ENCODE data around the gene DNAH10. TPM values are rescaled to one million over a fixed set of nuclear protein-coding genes. Genes with fewer than 3 reads are reported as not detected.

DNAH10 gene
- total and polyA plus RNA-seq, 2 of the 13 experiments (the other 11 are each of a cell fraction or from before 2014, with no cell fraction given), result 0.01 to 0.02 TPM

DNA sequence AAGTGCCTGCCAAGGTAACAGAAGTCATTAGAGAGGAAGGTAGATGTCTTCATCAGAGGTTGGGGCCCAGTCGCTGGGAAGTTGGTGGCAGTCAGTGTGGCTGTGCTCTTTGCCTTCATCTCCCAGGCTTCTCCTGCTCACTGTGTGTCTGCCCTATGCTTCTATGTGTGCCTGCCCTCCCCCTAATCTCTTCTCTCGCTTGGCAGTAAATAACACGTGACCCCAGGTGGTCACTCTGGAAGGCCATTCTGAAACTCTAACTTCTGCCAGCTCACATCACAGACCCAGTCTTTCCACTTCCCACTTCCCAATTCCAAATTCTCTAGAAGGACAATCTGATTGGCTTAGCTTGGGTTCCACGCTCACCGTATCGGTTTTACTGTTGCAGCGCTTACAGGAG is 220.2 kb downstream of the DNAH10 start:
- Histone ChIP-seq H3K79me2 (ENCODE audit: insufficient read depth, low read length) (peaks cover 43% of the 10 kb centered on the region), H3K36me3 (replicated peaks in 1 of 2; ENCODE audit: control insufficient read depth in 1 of 2, insufficient read depth in 2 of 2, low read length in 2 of 2) (peaks cover 4 to 27% of the 10 kb centered on the region in 2 experiments; a peak in 4 of 5 replicates), H3K27me3 (ENCODE audit: control insufficient read depth in 1 of 2, insufficient read depth in 2 of 2, low read length in 2 of 2) (no peaks in the 10 kb centered on the region), H3K4me3 (replicated peaks in 1 of 3; ENCODE audit: insufficient read depth in 1 of 3, low read depth in 2 of 3, low read length in 3 of 3) (no peak overlapping the region), H4K20me1 (ENCODE audit: insufficient read depth, low read length) (peaks cover 11% of the 10 kb centered on the region), H3K9ac (ENCODE audit: insufficient read depth, low read depth, low read length) (no peak overlapping the region), H3K4me2 (ENCODE audit: low read depth, low read length) (no peak overlapping the region), H3K9me3 (ENCODE audit: low read length) (no peaks in the 10 kb centered on the region), H2AFZ (ENCODE audit: low read length) (no peak overlapping the region), H3K27ac (ENCODE audit: extremely low read length, insufficient read depth, low read length) (no peak overlapping the region), H3K4me1 (ENCODE audit: insufficient read depth, low read length) (no peaks in the 10 kb centered on the region)
- DNase-seq (ENCODE audit: low spot score) (no peak), FAIRE-seq (no peak), ATAC-seq (no peak)
- intact Hi-C loops (cut with micrococcal nuclease; ENCODE audit: unreplicated experiment), result loop anchor here (2.0 to 10.0 kb wide), 2 partner anchors 173 to 267 kb away; partner anchors contain the start of gene ATP6V0A2
- CTCF ChIA-PET (ENCODE audit: low intra/inter-chr PET ratio, low total read pairs), result interaction anchor here (4.0 kb wide), 1 partner anchor 76 kb away, joined by 21 read pairs; no protein-coding TSS in a partner anchor
- POLR2A ChIA-PET, result no interaction called here
- TF ChIP-seq ZNF607 (CRISPR knock-in tag; IDR thresholded peaks at IDR 0.05; ENCODE audit: borderline replicate concordance) (no peak), BORCS8-MEF2B (CRISPR knock-in tag; IDR thresholded peaks at IDR 0.05) (no peak), FOSL2 (CRISPR knock-in tag; IDR thresholded peaks at IDR 0.05) (no peak), ZNF547 (CRISPR knock-in tag; IDR thresholded peaks at IDR 0.05) (no peak), NFIB (CRISPR knock-in tag; IDR thresholded peaks at IDR 0.05; ENCODE audit: borderline replicate concordance) (no peak), ZNF615 (CRISPR knock-in tag; IDR thresholded peaks at IDR 0.05; ENCODE audit: borderline replicate concordance) (no peak)
- TF ChIP-seq, protein P1, sequence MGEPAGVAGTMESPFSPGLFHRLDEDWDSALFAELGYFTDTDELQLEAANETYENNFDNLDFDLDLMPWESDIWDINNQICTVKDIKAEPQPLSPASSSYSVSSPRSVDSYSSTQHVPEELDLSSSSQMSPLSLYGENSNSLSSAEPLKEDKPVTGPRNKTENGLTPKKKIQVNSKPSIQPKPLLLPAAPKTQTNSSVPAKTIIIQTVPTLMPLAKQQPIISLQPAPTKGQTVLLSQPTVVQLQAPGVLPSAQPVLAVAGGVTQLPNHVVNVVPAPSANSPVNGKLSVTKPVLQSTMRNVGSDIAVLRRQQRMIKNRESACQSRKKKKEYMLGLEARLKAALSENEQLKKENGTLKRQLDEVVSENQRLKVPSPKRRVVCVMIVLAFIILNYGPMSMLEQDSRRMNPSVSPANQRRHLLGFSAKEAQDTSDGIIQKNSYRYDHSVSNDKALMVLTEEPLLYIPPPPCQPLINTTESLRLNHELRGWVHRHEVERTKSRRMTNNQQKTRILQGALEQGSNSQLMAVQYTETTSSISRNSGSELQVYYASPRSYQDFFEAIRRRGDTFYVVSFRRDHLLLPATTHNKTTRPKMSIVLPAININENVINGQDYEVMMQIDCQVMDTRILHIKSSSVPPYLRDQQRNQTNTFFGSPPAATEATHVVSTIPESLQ (CRISPR knock-in tag; conservative IDR thresholded peaks at IDR 0.05), result no peak
- no TSS peak for BruUV-seq (replicated peaks)
- in situ Hi-C loops (cut with HindIII; ENCODE audit: extremely low pct_ligation_motif_present, low pct_unique_long_range_greater_than_20kb), result no loop called here
- 97% methylated on average over 7 of the region's 7 CpGs for WGBS (ENCODE audit: low lambda C conversion rate)
